C1 segment of cervical spinal cord (tissue), 14 donors: ENCODE measurements around the gene SIAH1.
"Not testable (repeated sequence)": the region's sequence is repeated elsewhere in the genome, so short reads cannot be mapped to it uniquely, and the experiment has no call there.

Experiments
- DNase-seq, 14 donors: peaks; one replicate each; lab custom pipeline; 2025; lab: John Stamatoyannopoulos, UW

SIAH1 gene

DNA sequence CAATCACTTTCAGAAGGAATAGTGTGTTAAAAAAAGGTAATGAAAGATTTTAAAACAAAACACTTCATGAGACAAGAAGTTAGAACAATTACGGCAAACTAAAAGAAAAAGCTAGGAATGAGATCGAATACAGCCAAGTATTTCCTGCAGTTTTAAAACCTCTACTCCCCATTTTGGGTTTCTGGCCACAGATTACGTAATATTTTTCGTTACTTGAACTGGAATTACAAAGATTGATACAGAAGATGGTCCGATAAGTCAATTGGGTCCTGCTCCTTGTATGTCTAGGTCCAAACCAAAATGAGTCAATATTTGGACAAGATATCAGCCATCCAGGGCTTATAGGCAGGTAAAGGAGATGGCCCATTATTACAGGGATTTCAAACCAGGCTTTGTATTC, 52.2 kb downstream of the SIAH1 start:
- no peak for DNase-seq

- peak in 1 of 14 donors; percentile 36 for DNase-seq
Observed at GRCh38 chr16:48330841-48331192, 54.4 kb downstream of the SIAH1 start.

DNA sequence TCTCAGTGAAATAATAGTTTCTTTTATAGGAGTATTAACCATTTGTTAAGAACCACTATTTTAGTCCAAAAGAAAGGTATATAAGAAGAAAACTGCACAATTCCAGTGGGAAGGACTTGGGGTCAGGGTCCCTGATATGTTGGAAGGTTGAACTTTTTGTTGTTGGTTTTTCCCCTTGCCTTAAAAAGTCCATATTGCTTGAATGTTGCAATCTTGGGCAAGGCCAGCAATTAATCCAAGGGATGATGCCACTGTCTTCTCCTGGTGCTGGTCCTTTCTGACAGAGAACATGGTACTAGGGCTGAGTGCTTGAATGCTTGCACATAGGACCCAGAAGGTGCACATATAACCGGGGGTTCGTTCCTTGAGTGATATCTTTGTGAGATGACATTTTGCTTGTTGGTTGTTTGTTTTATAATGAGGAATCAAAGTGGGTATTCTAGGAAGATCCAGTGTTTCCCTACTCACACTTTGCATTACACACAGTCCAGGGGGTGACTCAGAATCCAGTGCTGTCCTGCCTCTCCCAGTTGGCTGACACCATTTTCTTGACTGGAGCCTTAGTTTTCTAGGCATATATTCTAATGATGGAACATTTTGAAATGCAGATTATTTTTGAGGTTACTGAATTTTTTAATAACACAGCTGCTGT, 54.9 kb downstream of the SIAH1 start:
- DNase-seq, result no peak

DNA sequence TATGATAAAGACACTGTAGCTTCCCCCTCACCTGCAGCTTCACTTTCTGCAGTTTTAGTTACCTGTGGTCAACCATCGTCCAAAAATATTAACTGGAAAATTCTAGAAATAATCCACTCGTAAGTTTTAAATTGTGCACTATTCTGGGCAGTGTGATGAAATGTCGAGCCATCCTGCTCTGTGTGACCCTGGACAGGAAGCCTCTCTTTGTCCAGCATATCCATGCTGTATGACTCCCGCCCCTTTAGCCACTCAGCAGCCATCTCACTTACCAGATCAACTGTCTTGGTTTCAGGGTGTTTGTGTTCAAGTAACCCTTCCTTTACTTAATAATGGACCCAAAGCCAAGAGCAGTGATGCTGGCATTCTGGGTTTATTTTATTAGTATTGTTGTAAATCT, 56.1 kb downstream of the SIAH1 start:
- no peak for DNase-seq

GRCh38 chr16:48326915-48327314, 58.3 kb downstream of the SIAH1 start:
- DNase-seq, result no peak

- no peak for DNase-seq
Observed at GRCh38 chr16:48323783-48324775, 61.1 kb downstream of the SIAH1 start.

GRCh38 chr16:48321317-48322036, 63.7 kb downstream of the SIAH1 start:
- DNase-seq, result no peak

DNA sequence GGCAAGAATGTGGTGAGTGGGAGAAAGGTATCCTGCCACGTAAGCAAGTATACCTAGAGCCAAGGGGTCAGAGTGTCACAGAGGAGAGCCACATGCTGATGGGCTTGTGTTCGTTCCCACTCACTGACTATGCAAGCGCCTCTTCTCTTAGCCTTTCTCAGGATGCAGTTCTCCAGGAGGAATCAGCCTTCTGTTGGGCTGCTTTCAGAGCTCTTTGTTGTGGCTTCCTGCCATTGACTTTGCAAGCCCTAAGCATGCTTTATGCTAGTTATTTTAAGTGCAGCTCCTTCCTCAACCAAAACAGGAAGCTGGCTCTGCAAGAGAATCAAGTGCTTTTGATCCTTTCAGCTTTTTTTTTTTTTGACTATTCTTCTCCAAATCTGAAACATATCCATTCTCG, 66.6 kb downstream of the SIAH1 start:
- DNase-seq, result peak in 3 of 14 donors; percentile 14 to 41 (median 30)

- DNase-seq, result no peak
Observed at GRCh38 chr16:48317614-48318315, 67.4 kb downstream of the SIAH1 start.

GRCh38 chr16:48317026-48317425, 68.2 kb downstream of the SIAH1 start:
- DNase-seq, result no peak

- DNase-seq, result not testable (repeated sequence)
Observed at GRCh38 chr16:48313905-48314304, 71.3 kb downstream of the SIAH1 start.

GRCh38 chr16:48310908-48311641, 74.1 kb downstream of the SIAH1 start:
- DNase-seq, result no peak
